Measurements from ENCODE around the gene RPP25L.
A peak's percentile ranks its signal among the peaks of the same experiment; 100 is the strongest.

The RPP25L gene

DNA sequence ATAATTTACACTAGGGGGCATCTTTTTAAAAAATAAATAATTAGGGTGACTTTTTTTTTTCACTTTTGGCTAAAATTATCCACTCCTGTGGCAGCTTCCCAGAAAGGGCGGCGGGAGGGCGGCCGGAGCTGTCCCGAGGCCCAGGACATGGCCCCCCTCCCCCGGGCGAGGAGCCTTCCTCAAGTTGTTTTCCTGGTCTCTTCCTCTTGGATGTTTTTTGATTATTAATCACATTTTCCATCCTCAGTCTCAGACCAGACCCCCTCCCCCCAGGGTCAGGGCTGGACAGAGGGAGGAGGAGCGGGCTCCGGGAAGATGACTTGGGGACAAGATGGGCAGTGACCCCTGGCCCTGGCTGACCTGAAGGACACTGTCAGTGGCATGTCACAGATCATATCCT is 17.7 kb downstream of the RPP25L start:
- DNase-seq (ENCODE audit: low read depth) = no peak
- H3K4me3 ChIP-seq (ENCODE audit: low read depth, low read length) = no peak overlapping the region
- TF ChIP-seq, protein P1, sequence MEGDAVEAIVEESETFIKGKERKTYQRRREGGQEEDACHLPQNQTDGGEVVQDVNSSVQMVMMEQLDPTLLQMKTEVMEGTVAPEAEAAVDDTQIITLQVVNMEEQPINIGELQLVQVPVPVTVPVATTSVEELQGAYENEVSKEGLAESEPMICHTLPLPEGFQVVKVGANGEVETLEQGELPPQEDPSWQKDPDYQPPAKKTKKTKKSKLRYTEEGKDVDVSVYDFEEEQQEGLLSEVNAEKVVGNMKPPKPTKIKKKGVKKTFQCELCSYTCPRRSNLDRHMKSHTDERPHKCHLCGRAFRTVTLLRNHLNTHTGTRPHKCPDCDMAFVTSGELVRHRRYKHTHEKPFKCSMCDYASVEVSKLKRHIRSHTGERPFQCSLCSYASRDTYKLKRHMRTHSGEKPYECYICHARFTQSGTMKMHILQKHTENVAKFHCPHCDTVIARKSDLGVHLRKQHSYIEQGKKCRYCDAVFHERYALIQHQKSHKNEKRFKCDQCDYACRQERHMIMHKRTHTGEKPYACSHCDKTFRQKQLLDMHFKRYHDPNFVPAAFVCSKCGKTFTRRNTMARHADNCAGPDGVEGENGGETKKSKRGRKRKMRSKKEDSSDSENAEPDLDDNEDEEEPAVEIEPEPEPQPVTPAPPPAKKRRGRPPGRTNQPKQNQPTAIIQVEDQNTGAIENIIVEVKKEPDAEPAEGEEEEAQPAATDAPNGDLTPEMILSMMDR (conservative IDR thresholded peaks at IDR 0.05; ENCODE audit: low read depth, low read length) = no peak

DNA sequence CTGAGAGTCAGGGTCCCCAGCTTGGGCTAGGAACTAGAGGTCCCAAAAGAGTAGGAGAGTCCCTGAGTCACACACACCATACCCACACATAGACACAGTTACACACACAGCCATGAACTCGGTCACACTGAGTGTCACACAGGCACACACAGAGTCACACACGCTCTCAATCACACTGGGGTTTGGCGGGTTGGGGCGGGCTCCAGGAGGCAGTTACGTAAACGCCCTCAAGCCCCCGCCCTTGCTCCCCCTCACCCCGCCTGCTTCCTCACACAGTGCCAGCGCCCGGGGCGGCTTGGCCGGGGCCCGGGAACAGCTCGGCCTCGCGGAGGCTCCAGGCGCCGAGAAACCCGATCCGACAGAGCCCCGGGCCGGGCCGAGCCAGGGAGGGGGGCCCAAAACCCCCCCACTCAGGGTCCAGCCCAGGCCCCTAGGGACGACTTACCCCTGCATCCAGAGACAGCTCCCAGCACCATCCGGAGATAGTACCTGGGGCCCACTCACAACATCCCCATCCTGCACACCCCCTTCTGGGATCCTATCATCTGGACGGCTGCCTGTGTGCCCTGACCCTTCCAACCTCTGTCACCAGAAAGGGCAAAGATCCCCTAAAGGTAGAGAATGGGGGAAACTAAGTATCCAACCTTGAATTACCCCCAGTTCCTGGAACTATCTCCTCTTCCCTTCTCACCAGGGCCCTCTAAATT is 18.8 kb downstream of the RPP25L start:
- no peak for DNase-seq (ENCODE audit: low read depth)
- TF ChIP-seq, protein P1 (conservative IDR thresholded peaks at IDR 0.05; ENCODE audit: low read depth, low read length) = no peak
- H3K4me3 ChIP-seq (ENCODE audit: low read depth, low read length) = no peak overlapping the region

DNA sequence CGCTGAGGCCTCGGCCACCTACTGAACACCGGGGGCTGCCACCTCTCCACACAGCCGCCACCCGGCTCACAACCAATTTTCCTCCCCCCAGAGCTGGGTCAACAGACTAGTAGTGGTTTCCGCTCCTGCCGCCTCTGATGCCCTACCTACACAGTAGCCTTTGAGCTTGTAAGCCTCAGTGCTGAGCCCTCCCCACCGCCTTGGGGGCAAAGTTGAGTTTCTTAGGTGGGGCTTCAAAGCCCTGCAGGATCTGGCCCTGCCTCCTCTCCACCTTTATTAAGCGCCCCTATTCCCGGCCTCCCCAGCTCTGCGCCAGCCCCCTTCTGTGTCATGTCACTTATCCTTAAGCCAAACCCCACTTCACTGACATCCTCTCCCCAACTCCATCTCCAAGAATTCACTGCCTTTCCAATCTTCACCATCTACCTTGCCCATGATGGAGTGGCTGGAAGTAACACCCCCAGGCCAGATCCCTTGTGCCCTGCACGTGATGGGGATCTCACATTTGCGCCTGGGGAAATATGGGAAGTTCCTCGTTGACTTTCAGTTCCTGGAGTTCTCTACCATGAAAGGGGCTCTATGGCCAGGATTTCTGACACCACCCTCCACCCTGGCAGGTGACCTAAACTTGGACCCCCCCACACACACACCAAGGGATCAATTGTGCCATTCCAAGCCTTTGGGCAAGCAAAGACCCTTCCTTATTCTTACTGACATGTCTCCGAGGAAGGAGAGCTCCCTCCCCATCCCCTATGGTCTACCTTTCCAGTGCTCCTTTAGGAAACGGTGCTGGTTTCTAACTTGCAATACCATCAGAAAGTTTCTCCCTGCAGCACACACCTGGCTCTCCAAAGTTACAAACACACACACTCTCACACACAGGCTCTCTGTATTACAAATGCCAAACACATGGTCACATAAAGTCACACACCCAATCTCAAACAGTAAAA is 19.7 kb downstream of the RPP25L start:
- no peak for DNase-seq (ENCODE audit: low read depth)
- no peak overlapping the region for H3K4me3 ChIP-seq (ENCODE audit: low read depth, low read length)
- TF ChIP-seq, protein P1 (conservative IDR thresholded peaks at IDR 0.05; ENCODE audit: low read depth, low read length) = no peak

DNA sequence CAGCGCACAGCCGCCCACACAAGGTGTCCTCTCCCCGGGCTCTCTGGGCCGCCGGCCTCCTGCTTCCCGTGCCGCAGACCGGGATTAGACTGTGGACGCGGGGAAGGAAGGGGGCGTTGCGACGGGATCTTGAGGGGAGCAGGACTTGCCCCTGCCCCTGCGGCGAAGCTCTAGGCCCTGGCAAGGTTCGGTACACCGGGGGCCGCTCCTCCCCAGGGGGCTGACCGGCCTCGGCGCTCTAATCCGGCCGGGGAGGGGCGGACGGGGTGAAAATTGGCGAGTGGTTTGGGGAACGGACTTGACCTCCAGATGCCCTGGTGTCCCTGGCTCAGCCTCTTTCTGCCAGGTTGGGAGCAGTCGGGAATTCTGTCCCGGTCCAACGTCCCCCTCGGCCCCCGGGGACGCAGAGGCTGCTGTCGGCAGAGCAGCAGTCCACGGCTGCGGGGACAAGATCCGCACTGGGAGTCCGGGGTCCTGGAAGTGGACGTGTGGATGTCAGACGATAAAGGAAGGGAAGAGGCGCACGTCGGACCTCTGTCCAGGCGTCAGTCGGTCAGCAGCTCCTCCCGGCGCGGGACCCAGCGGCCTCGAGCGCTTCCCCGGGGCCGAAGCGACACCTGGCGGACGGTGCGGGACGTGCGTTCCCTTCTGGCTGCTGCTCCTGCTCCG is 20.5 kb downstream of the RPP25L start:
- TF ChIP-seq, protein P1 (conservative IDR thresholded peaks at IDR 0.05; ENCODE audit: low read depth, low read length) = peak; percentile 81
- DNase-seq (ENCODE audit: low read depth) = peak; percentile 82
- peak overlapping the region; percentile 5 for H3K4me3 ChIP-seq (ENCODE audit: low read depth, low read length)

DNA sequence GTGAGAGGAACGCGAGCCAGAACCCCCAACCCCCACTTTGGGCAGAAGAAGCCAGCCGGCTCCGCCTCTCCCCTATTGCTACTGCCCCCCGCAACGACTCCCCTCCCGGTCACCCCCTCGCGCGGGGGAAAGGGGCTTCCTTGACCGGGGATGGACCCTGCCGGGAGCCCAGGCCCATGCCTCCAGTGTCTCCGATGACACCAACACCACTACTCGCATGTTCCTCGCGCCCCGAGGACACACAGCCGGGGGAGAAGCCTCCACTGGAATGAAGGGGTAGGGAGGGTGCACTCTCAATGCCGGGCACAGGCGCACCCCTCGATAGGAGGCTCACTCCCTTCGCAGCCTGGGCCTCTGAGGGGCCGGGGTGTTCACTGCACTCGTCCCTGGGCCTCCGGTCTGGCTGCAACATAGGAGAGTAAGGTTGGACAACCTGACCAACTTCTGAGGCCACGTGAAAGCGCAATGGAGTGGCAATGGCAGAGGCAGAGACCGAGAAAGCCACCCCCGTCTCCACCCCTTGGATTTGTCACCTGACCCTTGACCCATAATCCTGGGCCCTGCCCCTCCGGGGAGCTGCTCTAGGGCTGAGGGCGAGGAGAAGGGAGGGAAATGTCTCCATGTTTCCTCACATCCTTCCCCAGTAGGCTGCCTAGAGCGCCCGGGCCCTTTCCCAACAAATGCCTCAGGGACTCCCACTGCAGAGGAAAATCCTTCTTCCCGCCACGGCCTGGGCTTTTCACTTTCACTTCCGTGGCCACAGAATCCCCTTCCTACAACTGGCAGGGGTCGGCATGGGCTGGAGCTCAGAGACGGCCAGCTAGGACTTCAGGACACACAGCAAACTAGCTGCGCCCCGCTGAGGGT is 21.3 kb downstream of the RPP25L start:
- TF ChIP-seq, protein P1 (conservative IDR thresholded peaks at IDR 0.05; ENCODE audit: low read depth, low read length) = no peak
- H3K4me3 ChIP-seq (ENCODE audit: low read depth, low read length) = no peak overlapping the region
- DNase-seq (ENCODE audit: low read depth) = no peak

All from choroid plexus epithelial cell (primary cell).